Fibroblast of peridontal ligament (primary cell): ENCODE results near the gene TNFAIP2.

Experiments used
- DNase-seq: peaks from one replicate; pipeline ENCODE4 v3.0.0-alpha.2; 2010; ENCODE audit errors: extremely low read depth

TNFAIP2 gene

DNA sequence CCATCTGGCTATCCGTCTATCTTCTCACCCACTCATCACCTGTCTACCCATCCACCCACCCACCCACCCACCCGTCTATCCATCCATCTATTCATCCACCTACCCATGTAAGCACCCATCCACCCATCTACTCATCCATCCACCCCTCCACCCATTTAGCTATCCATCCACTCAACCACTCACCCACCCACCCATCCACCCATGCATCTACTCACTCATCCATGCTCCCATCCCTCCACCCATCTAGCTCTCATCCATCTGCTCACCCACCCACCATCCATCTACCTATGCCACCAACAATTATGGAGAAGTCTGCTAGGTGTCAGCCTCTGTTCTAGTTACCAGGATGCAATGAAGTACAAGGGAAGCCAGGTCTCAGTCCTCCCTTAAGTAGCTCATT is 11.1 kb downstream of the TNFAIP2 start:
- no peak for DNase-seq

DNA sequence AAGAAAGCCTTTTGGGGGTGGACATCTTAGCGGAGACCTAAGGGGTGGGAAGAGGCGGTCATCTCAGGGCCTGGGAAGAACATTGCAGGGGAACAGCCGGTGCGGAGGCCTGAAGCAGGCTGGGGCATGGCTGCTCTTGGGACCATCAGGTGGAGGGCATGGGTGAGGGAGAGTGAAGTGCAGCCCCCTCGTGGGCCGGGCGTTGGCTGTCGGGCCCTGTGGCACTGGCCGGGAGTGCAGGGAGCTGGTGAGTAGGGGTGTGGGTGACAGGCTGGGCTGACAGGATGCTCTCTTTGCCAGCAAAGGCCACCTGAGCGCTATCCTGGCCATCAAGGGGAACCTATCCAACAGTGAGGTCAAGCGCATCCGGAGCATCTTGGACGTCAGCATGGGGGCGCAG is 11.7 kb downstream of the TNFAIP2 start:
- DNase-seq = no peak

DNA sequence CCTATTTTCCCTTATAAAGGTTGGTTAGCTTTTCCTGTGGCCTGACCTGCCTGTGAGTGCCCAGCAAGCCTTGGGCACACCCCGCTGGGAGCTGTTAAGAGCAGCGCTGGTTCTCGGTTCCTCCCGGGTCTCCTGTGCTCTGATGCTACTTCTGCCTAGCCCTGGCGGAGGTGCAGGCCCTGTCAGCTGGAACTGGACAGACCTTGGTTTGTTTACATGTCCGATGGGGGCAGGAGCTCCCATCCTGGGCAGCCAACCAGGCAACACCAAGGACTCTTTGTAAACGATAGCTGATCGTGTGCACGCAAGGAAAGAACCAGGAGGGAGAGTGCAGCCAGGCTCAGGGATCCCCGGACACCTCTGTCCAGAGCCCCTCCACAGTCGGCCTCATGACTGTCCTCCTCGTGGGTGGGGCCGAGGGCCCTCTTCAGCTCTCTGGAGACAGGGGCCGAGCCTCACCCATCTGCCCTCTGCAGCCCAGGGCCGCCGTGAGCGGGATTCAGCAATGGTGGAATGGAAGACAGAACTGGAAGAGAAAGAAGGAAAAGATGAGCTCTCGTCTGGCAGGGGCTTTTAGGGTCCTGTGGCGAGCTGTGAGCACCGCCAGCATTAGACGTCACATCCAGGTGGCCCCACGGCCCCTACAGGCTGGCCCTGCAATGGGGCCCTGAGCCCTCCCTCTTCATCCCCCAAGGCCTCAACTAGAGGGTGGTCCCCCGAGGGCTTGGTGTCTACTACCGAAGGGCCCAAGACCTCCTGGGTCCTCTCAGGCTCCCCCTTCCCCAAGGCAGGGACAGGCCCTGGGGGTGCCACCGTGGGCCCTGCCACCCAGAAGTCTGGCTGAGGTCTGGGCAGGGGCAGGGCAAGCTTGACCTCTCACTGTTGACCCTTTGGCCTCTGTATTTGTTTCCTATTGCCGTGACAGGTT is 12.3 kb downstream of the TNFAIP2 start:
- no peak for DNase-seq

DNA sequence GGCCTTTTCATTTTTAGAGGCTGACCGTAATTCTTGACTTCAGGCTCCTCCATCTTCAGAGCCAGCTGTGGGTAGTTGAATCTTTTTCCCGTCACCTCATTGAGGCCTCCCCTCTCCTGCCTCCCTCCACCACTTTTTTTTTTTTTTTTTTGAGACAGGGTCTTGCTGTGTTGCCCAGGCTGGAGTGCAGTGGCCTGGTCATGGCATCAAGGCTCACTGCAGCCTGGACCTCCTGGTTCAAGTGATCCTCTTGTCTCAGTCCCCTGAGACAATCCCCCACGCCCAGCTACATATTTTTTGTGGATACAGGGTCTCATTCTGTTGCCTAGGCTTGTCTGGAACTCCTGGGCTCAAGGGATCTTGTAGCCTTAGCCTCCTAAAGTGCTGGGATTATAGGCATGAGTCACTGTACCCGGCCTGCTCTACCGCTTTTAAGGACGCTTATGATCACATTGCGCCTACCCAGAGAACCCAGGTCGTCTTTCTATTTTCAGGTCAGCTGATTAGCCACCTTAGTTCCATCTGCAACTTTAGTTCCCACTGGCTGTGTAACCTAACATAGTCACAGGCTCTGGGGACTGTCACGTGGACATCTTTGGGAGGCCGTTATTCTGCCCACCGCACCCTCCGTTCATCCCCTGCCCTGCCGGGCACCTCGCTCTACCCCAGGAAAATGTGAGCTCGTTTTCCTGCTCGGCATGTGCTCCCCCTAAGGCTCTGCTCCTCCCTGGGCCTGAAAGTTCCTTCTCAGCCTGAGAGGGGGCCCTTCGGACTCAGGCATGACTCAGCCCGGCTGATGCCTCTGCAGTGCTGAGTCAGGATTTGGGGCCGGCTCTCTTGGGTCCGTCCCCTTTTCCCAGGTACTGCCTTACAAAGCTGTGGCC is 13.4 kb downstream of the TNFAIP2 start:
- DNase-seq = peak; percentile 35

DNA sequence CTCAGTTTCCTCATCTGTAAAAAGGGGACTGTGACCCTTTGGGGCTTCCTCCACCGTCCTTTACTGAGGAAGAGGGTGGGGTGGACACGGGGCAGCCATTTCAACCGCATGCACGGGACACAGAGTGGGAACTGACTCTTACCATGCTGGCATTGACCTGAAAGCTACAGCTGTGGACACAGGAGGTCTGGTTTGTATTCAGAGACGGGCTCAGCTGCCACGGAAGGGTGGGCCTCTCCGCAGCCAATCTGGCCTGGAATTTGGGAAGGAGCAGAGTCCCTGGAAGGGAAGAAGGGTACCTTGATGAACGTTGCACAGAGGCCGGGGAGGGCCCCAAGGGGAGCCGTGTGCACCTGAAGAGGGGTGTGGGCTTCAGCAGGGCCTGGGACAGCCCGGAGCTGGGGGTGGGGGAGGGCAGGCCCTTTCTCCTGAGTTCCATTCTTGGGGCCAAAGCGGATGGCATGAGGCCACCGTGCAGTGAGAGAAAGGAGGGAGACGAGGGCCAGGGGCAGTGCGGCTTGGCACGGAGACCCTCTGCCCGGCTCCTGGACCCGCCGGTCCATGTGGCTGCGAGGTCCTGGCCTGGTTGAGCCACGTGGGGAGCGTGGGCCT is 14.5 kb downstream of the TNFAIP2 start:
- DNase-seq = no peak

DNA sequence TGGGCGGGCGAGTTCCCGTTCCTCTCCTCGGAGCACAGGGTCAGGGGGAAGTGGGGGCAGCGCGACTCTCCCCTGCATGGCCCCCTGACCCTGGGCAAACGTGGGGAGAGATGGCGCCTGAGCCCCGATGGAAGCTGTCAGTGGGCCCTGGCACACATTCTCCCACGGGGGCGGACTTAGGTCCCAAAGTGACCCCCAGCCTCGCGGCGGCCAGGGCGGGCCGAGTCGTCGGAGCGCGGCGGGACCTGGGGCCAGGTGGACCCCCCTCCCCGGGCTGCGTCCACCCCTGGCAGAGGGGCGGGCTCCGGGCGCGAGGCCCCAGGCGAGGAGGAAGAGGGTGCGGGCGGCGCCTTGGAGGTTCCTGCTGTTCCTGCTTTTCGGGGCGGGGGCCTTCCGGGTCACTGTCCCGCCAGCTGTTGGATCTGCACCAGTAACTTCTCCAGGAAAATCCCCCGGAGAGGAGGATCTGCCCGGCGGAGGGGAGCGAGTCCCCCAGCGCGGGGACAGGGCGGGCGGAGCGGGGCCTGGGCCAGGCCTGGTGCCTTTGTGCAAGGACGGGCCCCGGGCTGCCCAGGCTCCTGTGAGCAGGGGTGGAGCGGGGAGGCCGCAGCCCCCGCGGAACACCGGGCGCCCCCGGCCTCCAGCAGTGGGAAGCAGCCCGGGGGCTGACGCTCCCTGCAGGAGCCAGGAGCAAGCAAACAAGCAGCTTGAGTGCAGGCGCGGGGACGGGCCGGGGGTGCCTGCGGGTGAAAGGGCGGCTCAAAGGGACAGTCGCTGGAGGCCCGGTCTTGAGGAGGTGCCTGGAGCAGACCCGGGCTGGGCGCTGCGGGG is 15.3 kb downstream of the TNFAIP2 start:
- no peak for DNase-seq

DNA sequence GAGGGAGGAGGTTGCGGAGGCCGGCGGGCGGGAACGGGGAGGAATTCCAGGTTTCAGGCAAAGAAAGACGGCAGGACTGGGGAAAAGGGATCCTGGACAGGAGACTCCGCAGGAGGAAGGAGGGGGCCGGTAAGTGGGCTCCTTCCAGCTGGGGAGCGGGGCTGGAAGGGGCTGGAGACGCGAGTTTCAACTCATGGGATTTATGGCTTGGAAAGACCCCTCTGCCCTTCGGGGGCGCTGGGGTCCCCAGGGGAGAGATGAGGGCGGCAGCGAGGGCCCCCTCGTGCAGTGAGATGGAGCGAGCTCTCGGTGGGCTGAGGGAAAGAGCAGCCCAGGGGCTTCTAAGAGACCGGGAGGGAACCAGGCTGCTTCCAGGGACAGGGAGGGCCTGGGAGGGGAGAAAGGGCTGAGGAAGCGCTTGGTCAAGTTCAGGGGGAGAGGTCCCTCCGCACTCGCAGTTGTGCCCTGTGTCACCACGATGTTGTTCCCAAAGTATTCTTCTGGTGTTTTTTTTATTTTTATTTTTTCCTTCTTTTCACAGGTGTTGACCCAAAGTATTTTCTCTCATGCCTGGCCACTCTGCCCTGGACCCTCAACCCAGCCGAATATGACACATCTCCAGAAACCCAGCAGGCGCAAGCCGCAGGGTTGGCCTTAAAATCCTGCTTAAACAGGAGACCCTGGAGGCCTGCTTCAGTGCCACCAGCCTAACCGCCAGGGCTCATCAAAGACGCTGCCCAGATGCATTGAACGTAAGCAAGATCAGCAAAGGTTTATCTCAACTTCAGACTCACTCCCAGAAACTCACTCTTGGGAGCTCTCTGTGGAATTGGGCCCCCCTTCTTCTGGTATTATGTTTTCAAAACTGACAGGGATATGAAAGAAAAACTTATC is 16.1 kb downstream of the TNFAIP2 start:
- DNase-seq = no peak

DNA sequence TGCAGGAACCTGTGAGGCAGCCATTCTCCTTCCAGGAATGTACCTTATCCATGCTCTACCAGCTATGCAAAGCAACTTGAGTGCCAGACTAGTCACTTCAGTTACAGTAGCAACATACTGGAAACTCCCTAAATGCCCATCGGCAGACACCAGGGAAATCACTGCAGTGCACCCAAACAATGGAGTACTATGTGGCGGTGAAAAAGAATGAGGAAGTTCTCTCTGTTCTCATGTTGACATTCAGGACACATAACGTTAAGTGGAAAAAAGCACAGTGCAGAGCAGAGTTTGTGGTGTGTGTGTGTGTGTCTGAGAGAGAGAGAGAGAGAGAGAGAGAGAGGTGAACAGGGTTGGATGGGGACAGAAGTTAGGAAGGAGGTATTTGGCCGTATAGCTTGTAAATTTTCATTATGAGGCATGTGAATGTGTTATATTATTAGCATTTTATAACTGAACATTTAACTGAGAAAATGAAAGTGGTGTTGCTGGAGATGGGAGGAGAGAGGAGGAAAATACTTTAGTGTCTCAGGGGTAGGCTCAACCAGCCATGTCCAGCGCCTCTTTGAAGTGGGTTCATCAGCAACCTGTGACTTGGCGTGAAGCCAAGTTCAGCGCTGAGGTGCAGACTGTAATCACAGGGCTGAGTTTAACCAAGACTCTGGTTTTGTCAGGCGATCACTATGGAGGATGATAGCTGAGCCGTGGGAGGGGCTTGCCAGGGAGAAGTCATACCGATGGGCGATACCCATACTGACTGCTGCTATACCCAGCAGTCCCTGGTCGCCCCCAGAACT is 17.3 kb downstream of the TNFAIP2 start:
- DNase-seq = no peak

DNA sequence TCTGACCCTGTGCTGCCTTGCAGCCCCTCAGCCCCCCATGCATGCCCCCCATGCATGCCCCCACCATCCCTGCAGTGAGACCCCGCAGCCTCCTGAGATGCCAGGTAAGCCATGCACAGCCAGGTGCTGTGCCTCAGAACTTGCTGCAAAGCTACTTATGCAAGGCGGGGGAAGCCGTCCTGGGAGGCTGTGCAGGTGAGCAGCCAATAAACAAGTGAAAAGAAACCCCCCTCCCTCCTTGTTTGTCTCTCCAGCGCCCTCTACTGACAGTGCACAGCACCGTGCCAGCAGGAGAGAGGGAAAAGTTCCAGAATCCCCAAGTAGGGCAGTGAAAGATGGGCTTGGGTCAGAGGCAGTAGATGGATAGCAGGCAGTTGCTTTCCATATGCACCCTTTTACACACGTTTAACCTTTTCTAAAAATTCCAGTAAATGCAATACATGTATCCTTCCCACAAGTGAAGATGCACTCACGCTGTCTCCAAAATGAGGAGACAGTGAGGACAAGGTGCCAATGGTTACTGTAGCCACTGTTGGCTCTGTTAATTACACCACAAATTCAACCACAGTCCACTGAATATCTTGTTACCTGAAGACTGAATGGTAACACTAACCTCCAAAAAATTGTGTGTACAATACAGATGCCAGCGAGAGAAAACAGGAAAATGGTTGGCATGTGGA is 18.0 kb downstream of the TNFAIP2 start:
- DNase-seq = no peak

DNA sequence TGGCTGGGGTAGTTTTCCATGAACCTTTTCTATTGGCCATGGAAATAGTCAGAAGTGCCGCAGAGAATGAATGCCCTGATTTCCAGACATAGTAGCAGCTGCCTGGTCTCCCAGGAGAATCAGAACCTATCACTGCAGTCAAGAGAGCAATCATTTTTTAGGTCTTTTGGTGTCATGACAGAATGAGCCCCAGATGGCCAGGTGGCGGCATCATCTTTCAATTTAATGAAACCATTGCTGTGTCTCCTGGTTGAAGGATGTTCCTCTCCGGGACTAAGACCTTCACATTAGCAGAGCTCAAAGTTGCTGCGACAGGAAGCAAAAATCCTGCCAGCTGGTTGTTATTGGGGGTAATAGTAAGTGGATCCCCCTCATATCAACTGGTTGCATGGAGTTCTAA is 18.8 kb downstream of the TNFAIP2 start:
- DNase-seq = no peak

DNA sequence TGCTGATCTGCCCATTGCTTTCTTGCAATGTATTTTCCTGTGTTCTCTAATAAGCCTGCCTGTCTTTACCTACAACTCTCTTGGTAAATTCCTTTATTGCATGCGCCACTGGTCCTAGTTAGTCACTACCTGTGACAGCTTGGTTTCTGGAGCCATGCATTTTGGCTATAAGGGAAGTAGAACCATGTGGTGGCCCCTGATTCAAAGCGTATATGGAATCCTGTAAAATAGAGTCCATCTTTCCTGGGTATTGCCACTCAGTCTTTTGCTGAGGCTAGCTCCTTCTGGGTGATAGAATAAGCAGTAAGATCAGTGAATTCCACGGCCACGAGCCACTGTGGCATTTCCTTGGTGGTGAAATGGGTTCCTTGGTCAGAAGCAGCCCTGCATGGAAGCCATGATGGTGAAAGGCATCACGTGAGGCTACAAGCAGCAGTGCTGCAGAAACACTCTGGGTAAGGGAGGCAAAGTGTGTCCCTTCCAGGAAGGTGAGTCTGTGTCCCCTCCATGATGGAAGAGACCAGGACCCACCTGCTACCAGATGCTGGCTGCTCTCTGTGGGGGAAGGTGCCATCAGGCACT is 19.6 kb downstream of the TNFAIP2 start:
- DNase-seq = no peak

DNA sequence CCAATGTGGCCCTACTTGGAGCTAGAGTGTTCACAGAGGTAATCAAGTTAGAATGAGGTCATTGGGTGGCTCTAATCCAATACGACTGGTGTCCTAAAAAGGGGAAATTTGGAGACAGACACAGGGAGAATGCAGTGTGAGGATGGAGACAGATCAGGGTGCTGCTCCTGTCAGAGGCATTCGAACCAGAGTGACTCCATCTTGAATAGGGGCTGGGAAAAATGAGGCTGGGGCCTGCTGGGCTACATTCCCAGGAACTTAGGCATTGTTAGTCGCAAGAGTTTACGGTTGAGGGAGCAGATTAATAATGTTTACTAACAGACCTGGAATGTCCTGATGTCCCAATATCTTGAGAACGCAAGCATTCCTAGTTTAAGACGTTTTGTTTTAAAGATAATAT is 20.2 kb downstream of the TNFAIP2 start:
- no peak for DNase-seq

DNA sequence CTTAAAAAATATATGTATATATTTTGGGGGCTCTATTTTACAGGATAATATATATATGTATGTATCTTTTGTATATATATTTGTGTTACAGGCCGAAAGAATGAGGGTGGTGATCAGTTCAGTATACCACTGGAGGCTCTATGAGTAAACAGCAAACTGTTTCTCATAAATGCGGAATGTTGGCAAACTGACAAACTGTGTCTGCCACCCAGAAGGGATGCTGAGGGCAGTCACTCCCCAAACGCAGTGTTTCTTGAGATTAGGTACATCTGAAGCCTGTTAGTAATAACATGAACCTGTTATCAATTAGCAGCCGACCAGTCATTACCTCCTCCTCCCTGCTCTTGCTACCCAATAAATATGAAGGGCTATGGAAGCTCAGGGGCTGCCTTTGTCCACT is 20.8 kb downstream of the TNFAIP2 start:
- DNase-seq = peak; percentile 39

DNA sequence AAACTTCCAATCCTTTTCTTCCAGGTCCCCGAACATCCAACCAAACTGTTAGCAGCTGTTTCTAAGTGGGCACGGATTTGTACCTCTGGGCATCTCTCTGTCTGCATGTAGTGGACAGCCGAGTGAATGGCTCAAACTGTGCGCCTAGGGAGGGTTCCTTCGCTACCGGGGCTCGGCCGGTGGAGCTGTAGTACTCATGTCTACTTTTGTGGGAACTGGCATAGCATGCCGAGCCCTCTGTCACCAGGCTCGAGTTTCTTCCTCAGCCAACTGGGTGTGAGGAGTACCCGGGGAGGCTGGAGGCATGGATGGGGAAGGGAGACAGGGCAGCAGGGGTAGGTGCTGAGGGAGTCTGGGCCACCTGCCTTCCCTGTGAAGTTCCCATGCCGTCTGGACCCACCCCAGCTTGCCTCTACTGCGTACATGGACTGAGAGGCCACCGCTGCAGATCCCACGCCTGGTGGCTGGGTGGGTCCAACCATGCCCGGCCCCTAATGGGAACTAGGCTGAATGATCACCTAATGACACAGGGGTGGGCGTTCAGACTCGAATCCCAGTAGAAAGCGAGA is 23.0 kb downstream of the TNFAIP2 start:
- DNase-seq = no peak

DNA sequence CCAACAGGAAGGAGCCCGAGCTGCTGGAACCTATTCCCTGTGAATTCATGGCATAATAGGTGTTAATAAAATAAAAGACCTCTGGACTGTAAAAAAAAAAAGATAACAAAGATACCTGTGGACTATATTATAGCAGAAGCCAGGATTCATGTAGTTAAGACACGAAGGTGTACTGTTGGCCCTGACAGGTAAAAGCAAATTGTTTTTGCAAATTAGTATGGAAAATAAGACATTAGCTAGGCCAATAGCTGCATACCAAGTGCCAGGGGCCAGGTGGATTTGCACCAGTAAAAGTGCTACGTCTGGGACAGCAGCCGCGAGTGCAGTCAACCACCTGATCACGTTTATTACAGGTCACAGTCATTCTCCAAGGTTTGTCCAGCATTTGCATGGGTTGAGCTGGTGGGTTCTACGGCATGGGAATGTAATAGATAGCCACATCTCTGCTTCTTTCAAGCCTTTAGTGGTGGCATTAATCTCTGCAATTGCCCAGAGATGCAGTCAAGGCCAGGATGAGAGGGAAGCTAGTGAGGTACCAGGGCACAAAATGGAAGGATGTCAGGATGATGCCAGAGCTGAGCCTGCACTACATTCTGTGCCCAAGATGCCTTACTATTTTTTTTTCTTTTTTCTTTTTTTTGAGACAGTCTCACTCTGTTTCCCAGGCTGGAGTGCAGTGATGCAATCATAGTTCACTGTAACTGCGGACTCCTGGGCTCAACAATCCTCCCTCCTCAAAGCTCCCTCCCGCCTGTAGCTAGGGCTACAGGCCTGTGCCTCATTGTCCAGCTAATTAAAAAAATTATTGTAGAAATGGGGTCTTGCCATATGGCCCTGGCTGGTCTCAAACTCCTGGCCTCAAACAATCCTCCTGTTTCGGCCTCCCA is 26.3 kb downstream of the TNFAIP2 start:
- no peak for DNase-seq

DNA sequence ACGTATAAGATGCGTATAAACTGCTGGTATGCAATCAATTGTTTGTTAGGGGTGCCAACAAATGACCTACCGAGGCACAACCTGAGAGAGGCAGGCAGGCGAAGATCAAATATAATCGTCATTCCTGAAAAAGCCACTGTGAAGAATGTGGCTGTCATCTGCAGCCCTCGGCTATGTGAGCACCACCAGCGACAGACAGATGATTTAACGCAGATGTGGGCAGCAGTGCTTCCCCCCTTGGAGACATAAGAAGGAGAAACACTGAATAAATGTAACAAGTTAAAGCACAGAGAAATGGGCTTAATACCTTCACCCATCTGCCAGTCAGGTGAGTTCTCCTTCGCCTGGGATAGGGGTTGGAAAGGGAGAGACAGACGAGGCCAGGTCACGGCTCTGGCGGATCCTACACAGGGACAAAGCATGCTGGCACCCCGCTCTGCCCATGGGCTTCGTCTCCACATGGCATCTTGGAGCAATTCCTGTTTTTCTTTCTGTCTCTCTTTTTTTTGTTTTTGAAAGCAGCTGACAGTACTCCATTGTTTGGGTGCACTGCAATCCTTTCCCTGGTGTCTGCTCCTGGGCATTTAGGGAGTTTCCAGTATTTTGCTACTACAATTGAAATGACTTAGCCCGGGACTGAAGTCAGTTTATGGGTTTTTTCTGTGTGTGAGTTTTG is 28.1 kb downstream of the TNFAIP2 start:
- DNase-seq = no peak

DNA sequence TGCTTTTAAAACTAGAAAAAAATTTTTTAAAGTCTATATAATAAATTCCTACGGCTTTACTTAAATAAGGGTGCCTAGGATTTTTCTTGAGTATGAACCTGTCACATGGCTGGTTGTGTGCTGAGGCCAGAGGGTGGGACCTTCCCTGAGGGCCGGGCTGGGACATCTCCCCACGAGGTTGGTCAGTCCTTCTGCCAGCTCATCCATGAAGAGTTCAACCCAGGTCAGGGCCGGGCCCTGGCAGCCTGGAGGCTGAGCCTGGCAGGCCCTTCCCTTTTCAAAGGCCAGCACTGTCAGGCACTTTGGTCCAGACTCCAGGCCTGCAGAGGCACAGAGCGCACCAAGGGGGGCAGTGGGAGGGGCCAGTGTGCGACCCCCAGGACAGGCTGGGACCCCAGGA is 31.7 kb downstream of the TNFAIP2 start:
- DNase-seq = peak; percentile 54
